HG03196 (cell line): ENCODE measurements around the gene AGBL1.

ENCODE experiments used
- ATAC-seq: cut with Tn5 transposase; IDR thresholded peaks from one replicate; pipeline ENCODE4 v1.9.1; 2021; ENCODE audit not compliant: unreplicated experiment

The AGBL1 gene

DNA sequence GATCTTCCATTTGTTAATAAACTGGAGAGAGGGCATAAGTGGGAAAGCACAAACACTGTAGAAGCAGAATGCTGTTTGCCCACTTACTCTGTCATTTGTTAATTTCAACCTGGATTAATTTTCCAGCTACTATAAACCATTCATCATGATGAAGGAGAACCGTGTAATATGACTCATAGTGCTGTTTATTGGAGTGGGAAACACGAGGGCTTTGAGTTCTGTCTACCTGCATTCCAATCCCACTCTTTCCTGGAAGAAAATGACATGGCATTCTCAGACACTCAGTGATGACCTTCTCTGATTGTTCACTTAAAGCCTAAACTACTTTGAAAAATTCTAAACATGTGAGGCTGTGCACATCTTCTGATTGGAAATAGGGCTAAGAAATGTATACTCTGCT, 826.7 kb downstream of the AGBL1 start:
- no peak for ATAC-seq

DNA sequence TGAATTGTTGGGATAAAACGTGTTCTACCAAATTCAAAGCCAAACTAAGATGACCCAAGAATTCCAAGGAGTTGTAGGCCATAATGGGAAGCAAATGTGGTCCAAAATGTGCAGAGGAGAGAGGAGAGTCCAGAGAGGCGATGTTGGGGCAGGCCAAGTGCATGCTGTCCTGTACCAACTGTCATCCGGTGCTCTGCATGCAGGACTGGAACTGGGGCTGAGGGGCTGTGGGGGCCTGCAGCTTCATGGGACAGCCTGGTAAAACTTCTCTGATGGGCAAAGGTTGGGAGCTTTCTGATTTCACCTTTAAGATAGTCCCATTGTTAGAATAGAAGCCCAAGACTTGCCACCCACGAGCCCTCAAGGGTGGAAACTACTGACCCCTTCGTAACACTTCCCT, 831.4 kb downstream of the AGBL1 start:
- ATAC-seq = no peak

DNA sequence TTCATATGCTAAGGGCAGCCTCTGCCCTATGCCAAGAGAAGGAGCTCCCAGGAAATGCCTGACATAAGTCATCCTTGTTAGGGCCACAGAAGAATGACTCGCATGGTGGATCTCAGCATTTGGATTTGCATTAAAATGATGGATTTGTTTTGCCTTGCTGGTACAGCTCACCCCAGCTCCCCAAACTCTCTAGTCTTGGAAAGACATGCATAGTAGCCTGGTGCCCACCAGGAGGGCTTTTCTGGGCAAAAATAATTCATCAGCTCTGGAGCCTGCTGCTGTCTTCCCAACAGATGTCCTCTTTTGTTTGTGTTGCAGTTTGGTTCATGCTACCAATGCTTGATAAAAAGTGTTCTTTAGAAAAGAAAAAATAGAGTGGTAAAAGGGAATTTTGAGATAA, 833.0 kb downstream of the AGBL1 start:
- ATAC-seq = no peak

DNA sequence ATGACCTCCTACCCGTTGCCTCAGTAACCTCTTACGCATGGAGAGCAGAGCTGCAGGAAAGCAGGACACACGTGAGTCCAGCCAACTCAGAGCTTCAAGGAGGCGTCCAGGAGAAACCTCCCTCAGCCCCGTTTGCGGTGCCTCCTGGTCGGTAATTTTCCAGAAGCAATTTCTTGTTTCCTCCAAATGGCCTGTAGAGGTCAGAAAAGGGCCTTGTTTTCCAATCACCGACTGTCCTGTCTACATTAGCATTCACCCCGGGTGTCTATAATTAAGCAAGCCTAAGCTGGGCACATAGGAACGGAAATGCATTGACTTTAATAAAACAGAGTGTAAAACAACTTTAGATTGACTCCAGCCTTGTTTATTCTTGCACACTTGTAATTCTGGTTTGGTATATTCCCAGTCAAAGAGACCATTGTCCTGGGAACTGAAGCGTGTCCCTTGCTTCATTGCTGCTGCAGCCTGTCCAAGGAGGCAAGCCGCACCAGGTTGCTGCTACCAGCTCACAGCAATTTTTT, 836.2 kb downstream of the AGBL1 start:
- ATAC-seq = no peak

DNA sequence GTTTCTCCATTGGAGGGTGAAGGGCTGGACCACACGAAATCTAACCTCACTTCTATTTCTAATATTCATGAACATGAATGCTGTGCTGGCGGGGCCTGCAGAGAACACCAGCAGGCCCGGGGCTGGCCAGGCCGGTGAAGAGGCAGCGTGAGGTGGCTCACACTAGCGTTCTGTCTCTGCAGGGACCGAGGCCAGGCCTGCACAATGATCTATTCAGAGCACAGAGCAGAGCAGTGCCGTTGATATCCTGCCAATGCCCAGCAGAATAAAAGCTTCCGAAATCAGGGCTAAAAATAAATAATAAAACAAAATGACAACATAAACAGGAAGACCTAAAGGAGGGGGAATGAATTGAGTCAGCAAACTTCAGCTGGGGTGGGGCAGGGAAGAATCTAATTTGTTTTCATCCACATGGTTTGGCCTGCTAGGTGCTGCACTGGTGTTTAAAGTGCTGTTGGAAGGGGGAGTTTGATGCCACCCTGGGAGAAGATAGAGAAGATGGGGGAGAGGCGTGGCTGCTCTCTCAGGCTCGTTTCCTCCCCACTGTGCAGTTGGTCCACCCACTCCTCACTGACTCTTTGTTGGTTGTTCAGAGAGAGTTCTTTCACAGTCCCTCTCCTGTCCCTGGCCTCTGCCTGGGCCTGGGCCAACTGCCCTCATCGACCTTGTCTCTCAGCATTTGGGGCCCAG, 837.1 kb downstream of the AGBL1 start:
- ATAC-seq = no peak

DNA sequence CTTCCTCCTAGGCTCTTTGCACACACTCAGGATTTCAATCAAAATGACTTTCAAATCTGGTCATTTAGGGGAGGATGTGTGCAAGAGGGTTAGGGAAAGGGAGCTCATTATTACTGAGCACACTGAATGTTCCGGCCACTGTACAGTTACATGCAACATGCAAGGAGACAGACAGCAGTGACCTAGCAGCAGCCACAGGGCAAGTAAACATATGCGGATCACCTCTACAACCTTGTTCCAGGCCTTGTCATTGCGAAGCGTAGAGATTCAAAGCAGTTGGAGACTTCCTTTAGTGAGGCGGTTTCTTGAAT, 837.6 kb downstream of the AGBL1 start:
- no peak for ATAC-seq

DNA sequence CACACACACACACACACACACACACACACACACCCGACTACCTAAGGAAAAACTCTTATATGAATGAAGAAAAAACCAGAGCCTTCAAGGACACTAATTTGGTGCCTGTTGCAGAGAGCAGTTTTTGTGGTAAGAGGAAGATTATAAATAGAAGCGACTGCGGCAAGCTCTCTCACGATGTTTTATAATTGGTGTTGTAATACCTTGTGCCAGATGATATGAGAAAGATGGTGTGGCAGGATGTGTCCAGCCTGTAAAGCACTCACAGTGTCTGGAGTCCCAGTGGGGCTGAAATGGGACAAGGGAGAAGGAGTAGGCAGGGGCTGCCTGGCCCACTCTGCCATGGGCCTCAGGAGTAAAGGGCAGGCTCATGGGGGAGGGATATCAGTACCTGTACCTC, 839.9 kb downstream of the AGBL1 start:
- ATAC-seq = no peak

DNA sequence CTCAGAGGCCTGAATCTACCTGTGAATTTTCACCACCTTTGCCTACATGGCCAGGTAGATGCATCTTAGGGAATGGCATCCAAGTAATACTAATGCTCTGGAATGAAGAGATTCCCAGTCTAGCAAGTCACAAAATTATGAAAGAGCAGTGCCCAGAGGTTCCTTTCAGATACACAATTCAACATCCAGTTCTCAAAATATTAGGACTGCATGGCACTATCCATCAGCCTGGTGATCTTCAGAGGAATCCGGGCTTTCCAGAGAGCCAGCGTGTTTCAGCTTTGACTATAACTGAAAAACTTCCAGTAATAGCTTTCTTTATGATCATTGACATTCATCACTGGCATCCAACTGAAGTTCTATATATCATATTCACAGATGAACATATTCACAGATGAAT, 849.8 kb downstream of the AGBL1 start:
- no peak for ATAC-seq

DNA sequence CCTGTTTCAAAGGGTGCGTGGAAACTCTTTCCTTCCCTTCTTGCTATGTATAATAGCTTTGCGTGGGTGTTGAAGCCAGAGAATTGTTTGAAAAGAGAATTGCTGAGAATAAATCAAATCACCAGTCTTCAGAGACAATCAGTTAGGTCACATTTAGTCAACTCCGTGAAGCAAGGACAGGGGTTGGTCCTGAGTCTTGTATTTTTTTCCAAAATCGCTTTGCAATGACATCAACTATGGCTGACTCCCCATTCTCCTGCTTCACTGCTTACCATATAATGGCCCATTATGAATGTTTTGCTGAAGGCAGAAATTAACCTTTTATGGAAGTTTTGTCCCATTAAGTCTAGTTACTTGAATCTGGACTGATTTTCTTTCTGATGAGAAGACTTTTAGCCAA, 852.8 kb downstream of the AGBL1 start:
- no peak for ATAC-seq

DNA sequence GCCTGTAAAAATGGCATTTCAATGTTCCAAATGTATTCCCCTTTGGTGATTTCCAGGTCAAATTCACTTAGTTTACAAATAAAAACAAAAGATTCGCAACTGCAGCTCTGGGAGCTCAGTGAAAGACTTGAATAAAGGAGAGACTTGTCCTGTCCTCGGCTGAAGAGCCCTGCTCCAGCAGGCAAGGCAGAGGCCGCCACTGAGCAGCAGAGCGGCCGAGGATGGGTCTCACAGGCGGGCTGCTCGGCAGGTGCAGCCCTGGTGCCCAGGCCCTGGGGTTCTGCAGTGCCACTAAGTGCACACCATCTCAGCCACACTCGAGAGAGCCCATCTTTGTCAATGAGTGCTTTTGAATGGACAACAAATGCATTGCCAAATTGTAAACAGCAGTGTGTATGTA, 856.2 kb downstream of the AGBL1 start:
- no peak for ATAC-seq

DNA sequence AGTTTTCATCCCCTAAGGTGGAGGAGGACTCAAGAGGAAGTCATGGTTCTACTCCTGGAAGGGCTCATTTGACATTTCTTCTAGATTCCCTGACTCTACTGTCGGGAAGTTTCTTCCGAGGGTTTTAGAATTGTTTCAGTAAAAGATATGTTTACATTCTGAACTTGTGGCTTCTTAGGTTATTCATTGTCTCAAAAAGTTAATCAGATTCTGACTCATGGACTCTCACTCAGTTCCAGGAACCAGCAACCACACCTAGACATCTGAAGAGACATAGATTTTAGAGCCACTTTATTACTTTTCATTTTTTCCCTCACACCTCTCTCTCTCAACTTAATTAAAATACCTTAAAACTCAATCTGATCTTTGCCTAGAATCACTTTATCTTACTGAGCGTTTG, 862.6 kb downstream of the AGBL1 start:
- ATAC-seq = no peak

DNA sequence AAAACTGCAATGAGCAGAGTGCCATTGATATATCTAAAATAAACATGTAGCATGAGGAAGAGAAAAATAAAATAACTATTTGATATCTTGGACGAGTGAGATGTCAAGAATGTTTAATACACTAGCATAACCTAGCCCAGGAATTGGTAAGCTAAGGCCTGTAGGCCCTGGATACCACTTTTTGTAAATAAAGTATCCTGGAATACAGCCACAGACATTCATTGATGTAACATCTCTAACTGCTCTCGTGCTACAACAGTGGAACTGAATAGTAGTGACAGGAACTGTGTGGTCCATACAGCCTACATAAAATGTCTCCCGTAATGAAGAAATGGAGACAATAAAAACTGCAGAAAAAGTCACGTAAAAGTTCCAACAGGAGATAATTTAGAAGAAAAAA, 869.0 kb downstream of the AGBL1 start:
- no peak for ATAC-seq

DNA sequence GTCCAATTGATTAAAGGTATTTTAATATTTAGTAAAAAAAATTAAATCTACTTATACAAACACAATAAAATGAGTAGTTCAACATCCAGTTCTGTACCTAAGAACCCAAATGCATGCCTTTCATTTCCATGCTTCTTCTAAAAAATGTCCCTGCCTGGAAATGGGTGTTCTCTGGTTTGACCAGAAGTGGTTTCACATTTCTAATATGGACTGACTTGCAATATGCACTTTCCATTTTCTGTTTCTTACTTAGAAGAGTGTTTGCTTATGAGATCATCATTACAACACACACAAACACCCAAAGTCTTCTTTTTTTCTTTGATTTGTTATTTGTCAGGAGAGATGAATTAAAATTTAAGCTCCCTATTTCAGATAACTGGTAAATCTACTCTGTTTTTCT, 879.6 kb downstream of the AGBL1 start:
- no peak for ATAC-seq

DNA sequence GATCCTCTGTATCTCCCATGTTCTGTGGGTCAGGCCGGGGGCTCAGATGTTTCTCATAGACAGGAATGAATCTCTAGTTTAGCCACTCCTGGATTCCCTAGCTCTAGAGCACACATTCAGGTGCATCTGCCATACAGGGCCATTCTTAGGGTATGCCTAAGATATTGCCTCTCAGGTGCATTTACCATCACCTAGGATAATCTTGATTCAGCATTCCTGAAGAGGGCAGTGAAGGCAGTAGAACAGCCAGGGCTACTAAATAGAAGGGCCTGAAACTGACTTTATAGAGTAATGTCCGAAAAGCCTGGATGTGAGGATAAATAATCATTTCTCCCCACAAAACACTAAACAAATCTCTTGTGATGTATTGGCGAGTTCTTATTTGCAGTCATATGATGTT, 882.0 kb downstream of the AGBL1 start:
- no peak for ATAC-seq

DNA sequence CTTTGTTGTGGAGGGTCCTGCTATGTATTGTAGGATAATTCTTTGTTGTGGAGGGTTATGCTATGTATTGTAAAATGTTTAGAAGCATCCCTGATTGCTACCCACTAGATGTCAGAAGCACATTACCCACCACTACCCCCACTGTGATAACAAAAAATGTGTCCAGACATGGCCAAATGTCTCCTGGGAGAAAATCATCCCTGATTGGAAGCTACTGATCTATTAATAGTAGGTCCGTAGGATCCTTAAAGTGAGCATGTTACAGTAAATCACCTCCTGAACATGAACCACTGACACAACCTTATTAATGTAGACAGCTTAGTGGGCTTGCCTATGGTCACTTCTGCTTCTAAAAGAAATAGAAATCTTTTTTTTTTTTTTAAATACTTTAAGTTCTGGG, 884.6 kb downstream of the AGBL1 start:
- ATAC-seq = no peak

DNA sequence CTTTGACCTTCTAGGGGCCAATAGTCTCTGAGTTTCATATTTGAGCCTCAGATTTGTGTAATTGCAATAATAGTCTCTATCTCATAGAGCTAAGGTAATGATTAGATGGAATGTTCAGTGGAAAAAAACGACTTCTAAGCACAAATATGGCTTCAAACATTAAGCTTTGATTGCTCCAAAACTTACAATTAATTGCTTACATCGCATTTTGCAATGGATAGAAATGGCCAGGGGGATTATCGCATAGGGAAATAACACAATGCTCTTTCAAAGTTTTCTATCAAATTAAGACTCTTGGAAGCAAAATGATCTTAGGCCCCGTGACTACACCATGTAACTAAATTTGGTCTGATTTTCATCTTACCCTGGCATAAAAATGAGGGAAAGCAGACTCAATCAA, 888.6 kb downstream of the AGBL1 start:
- no peak for ATAC-seq

DNA sequence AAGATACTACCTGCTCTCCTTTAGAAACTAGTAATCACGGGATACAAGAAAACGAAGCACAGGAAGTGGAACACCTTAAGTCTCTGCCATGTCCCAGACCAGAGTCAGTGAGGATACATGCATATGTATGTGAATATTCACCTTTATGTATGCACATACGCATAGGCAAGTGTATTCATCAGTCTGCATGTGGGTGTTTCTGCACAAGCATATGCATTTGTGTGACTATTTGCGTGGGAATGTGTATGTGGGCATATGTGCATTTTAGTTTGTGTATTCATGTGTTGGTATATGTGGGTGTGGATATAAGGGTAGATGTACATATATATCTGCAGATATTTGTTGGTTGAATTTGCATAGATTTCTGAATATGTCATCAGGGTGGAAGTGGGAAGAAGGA, 889.7 kb downstream of the AGBL1 start:
- ATAC-seq = no peak

DNA sequence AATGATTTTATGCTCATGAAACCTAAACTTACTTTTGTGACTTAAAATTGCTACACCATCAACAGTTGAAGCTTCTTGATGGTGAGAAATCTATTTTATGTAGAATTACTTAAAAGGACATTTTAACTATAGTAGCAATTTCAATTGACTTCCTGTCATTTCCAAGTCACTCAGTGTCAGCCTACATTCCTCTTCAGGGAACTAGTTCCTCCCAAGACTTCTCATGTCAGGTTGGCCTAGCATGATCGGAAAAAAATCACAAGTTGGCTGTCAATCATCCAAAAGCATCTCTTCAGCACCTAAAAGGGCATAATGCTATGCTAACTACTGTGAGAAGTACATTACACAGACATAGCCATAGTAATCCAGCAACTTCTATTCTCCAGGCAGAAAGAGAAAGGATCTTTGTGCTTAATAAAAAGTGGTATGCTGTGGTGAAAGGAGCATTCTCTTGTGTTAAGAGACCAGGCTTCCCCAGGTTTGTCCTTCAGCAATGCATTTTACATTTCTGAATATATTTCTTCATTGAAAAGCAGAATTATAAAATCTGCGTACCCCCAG, 893.7 kb downstream of the AGBL1 start:
- ATAC-seq = no peak

DNA sequence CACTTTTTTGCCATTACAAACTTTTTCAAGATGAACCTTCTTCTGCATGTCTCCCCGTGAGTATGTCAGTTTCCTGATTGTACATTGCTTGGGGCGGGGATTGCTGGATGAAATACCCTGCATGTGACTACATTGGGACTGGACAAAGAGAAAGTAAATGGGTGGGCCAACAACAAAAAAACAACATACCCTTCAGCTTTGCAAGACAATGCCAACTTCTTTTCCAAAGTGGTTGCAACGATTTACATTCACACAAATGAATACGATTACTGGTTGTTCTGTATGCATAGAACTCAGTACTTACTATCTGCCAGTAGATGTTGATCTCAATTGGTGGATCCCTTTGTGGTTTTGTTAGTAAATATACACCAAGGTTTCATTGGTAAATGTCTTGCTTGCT, 908.4 kb downstream of the AGBL1 start:
- no peak for ATAC-seq

DNA sequence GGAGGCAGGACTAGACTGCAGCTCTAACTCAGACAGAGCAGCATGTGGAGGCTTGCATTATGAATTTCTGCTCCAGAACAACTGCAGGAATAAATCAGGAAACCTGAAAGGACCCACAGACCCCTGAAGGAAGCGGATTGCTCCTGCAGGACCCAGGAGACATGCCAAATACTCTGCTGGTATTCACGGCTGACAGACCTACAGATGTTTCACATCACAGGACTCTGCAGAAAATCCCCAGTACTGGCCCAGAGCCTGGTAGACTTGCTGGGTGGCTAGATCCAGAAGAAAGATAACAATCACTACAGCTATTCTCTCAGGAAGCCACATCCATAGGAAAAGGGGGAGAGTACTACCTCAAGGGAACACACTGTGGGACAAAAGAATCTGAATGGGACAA, 942.1 kb downstream of the AGBL1 start:
- ATAC-seq = no peak

DNA sequence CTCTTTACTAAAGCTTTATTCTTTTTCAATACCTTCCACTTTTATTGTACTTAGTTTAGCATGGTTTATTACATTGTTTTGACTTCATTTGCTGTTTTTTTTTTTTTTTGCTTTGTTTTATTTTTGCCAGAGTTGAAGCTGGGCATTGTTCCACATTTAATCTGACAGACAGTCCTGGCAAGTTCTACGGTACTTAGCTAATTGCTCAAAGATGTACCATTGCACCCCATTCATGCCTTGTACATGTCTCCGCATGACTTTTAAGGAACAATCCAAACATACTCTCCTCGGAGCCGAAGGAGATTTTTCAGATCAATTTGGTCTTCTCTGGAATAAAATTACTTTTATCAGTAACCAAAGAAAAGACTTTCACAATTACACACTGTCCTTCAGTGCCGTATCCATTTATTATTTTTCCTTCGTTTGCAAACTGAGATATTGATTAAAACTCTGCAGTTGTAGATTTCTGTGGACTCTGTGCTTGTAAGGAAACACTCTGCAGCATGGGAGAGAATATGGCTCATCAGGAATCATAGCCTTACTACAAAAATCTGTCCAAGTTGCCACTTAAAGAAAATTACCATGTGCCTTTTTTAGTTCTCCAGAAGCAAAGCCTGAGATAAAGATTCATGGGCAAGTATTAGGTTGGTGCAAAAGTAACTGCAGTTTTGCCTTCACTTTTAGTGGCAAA, 952.0 kb downstream of the AGBL1 start:
- no peak for ATAC-seq

DNA sequence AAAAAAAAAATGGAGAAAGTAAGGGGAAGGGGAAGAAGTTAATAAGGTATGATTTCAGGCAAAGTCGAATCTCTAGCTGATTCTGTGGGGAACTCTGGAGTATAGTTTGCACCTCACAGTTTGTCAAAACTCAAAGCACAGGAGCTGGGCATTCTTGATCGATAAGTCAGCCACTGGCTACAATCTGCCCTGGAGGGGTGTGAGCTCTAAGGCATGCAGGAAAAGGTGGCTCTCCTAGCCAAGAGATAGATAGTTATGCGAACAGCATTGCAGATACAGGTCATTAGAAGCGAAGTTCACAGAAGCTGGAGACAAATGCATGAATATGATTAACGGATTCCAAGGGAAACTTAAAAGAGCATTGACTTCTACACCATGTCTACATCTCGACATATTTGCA, 952.6 kb downstream of the AGBL1 start:
- no peak for ATAC-seq

DNA sequence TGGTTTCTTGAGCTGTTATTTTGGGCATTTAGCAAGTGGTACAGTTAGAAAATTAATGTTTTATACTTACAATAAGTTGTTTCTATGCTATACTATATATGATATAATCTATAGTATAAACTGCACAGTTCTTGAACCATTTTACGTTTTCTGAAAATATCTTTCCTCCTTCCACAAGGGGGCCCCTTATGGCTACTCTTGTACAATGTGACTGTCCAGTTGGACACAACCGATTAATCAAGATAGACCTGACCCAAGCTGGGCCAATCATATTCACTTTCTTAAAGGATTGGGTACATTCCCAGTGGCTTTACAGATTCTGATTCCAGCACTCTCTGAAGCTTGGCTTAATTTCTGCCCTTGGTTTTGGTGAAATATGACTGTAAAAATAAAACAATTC, 953.4 kb downstream of the AGBL1 start:
- ATAC-seq = no peak
